Caco-2 (cell line): ENCODE results near the gene CEBPG. TPM values are rescaled to one million over a fixed set of nuclear protein-coding genes. Genes with fewer than 3 reads are reported as not detected.

Experiments used
- BruUV-seq: library from RNA; stranded (reverse); fragments of 400-500 nt; replicated peaks from 2 replicates; lab custom pipeline; 2021; lab: Mats Ljungman, UMichigan
- CTCF ChIA-PET: fragments of 300-600 bp; sonication (Branson Sonifier 250); formaldehyde crosslinking; loops from one replicate; lab custom pipeline; 2022; ENCODE audit warnings: antibody characterized with exemption; lab: Charles Lee
- POLR2A ChIA-PET: fragments of 300-600 bp; sonication (Branson Sonifier 250); formaldehyde crosslinking; loops from one replicate; lab custom pipeline; 2022; ENCODE audit warnings: antibody characterized with exemption; lab: Charles Lee
- DNase-seq, 2 experiments: peaks; one replicate each; pipeline versions ENCODE4 v3.0.0 to v3.0.0-alpha.2; 2020 to 2022
- H3K27me3 ChIP-seq: replicated peaks from 2 replicates; pipeline ENCODE4 v1.6.0; 2011; ENCODE audit warnings: low read length; ENCODE audit not compliant: control insufficient read depth, insufficient read depth
- H3K36me3 ChIP-seq: 2 replicates; pipeline ENCODE4 v1.5.1; 2011; ENCODE audit warnings: low read length; ENCODE audit not compliant: control insufficient read depth, insufficient read depth
- H3K4me1 ChIP-seq: fragments of 250-450 bp; sonication (Bioruptor Pico); 2 replicates; pipeline ENCODE4 v1.5.1; 2020; ENCODE audit warnings: mild to moderate bottlenecking
- H3K4me3 ChIP-seq: 2 replicates; pipeline ENCODE4 v1.5.1; 2011; ENCODE audit warnings: low read depth, mild to moderate bottlenecking, control low read depth, low read length
- H3K9me3 ChIP-seq: fragments of 250-450 bp; sonication (Bioruptor Pico); 2 replicates; pipeline ENCODE4 v1.5.1; 2020; ENCODE audit warnings: mild to moderate bottlenecking, moderate library complexity
- H3K27ac Mint-ChIP-seq: one replicate; pipeline ENCODE4 v1.8.0; 2022; ENCODE audit warnings: mixed read lengths; ENCODE audit not compliant: unreplicated experiment
- H3K27me3 Mint-ChIP-seq: one replicate; pipeline ENCODE4 v1.8.0; 2022; ENCODE audit warnings: mixed read lengths; ENCODE audit not compliant: insufficient read depth, unreplicated experiment
- H3K36me3 Mint-ChIP-seq: one replicate; pipeline ENCODE4 v1.8.0; 2022; ENCODE audit warnings: mild to moderate bottlenecking, mixed read lengths; ENCODE audit not compliant: insufficient read depth, unreplicated experiment
- H3K4me1 Mint-ChIP-seq: one replicate; pipeline ENCODE4 v1.8.0; 2022; ENCODE audit warnings: low read depth, mixed read lengths; ENCODE audit not compliant: unreplicated experiment
- H3K4me3 Mint-ChIP-seq: one replicate; pipeline ENCODE4 v1.8.0; 2022; ENCODE audit warnings: mild to moderate bottlenecking, moderate library complexity, mixed read lengths; ENCODE audit not compliant: unreplicated experiment
- H3K9me3 Mint-ChIP-seq: one replicate; pipeline ENCODE4 v1.8.0; 2022; ENCODE audit warnings: mixed read lengths; ENCODE audit not compliant: unreplicated experiment
- CTCF ChIP-seq, 2 experiments: fragments of 200-600 bp in 1 of 2; IDR thresholded peaks; 1 replicate in 1 of 2; 2 replicates in 1 of 2; pipeline versions ENCODE4 v1.5.1 to v1.8.0; 2011 to 2022; ENCODE audit warnings: antibody characterized with exemption in 1 of 2, control low read depth in 1 of 2, inconsistent platforms in 1 of 2, low read depth in 1 of 2, low read length in 1 of 2, mild to moderate bottlenecking in 1 of 2, moderate library complexity in 1 of 2; ENCODE audit not compliant: insufficient read depth in 1 of 2, severe bottlenecking in 1 of 2, unreplicated experiment in 1 of 2
- intact Hi-C: fragments of 100-400 bp; cut with micrococcal nuclease; formaldehyde crosslinking; loops from one replicate; pipeline ENCODE4 v1.10.0; 2022; ENCODE audit not compliant: unreplicated experiment
- total RNA-seq: library from RNA; stranded (reverse); gene quantifications from 2 replicates; pipeline ENCODE4 v1.2.3, GENCODE V29; 2022

The CEBPG gene
- total RNA-seq, 1 experiment from 2014 or later: 79.4 TPM

GRCh38 chr19:33366897-33367296, 6.6 kb upstream of the CEBPG start:
- CTCF ChIA-PET: interaction anchor here (0.9 to 1.5 kb wide), 2 partner anchors 15 to 63 kb away, joined by 3 read pairs; no protein-coding TSS in a partner anchor
- H3K9me3 Mint-ChIP-seq: no peaks in the 10 kb centered on the region

GRCh38 chr19:33368074-33368864, 5.2 kb upstream of the CEBPG start:
- BruUV-seq: no TSS peak
- Mint-ChIP-seq H3K27me3 (no peaks in the 10 kb centered on the region), H3K4me1 (peaks cover 49% of the 10 kb centered on the region), H3K9me3 (no peaks in the 10 kb centered on the region), H3K36me3 (peaks cover 10% of the 10 kb centered on the region), H3K27ac (peak overlapping the region; percentile 73), H3K4me3 (no peak overlapping the region)
- peaks cover 48% of the 10 kb centered on the region for H3K4me1 ChIP-seq
- intact Hi-C loops: loop anchor here (5.0 kb wide), 1 partner anchor 36 kb away; no protein-coding TSS in a partner anchor
- TF ChIP-seq CTCF (IDR thresholded peaks at IDR 0.05; ENCODE audit: insufficient read depth in 1 of 2, low read depth in 1 of 2, low read length in 1 of 2, severe bottlenecking in 1 of 2, unreplicated experiment in 1 of 2): no peak
- no peaks in the 10 kb centered on the region for H3K36me3 ChIP-seq
- H3K27me3 ChIP-seq: no peaks in the 10 kb centered on the region
- ChIA-PET CTCF (no interaction called here), POLR2A (no interaction called here)
- no peak overlapping the region for H3K4me3 ChIP-seq
- H3K9me3 ChIP-seq: no peaks in the 10 kb centered on the region
- DNase-seq: no peak

More at GRCh38 chr19:33366897-33367296, 6.6 kb upstream of the CEBPG start:
- Histone ChIP-seq H3K36me3 (no peaks in the 10 kb centered on the region), H3K4me1 (peaks cover 48% of the 10 kb centered on the region), H3K9me3 (no peaks in the 10 kb centered on the region), H3K27me3 (no peaks in the 10 kb centered on the region), H3K4me3 (no peak overlapping the region)
- intact Hi-C loops: loop anchor here (1.0 to 5.0 kb wide), 5 partner anchors 7 to 64 kb away; partner anchors contain the start of gene CEBPA
- POLR2A ChIA-PET: interaction anchor here (0.8 kb wide), 1 partner anchor 64 kb away, joined by 5 read pairs; the partner anchor contains the start of gene CEBPA
- H3K4me3 Mint-ChIP-seq: peak overlapping the region; percentile 74
- peaks cover 51% of the 10 kb centered on the region for H3K4me1 Mint-ChIP-seq
- peak overlapping the region; percentile 81 for H3K27ac Mint-ChIP-seq
- TF ChIP-seq CTCF (IDR thresholded peaks at IDR 0.05; ENCODE audit: insufficient read depth in 1 of 2, low read depth in 1 of 2, low read length in 1 of 2, severe bottlenecking in 1 of 2, unreplicated experiment in 1 of 2): no peak
- peaks cover 7% of the 10 kb centered on the region for H3K36me3 Mint-ChIP-seq
- no TSS peak for BruUV-seq
- no peaks in the 10 kb centered on the region for H3K27me3 Mint-ChIP-seq
- no peak for DNase-seq

GRCh38 chr19:33370783-33371182, 2.7 kb upstream of the CEBPG start:
- TF ChIP-seq CTCF (IDR thresholded peaks at IDR 0.05; ENCODE audit: insufficient read depth in 1 of 2, low read depth in 1 of 2, low read length in 1 of 2, severe bottlenecking in 1 of 2, unreplicated experiment in 1 of 2): no peak
- DNase-seq: no peak
- intact Hi-C loops: no loop called here
- POLR2A ChIA-PET: no interaction called here
- H3K4me1 Mint-ChIP-seq: peaks cover 33% of the 10 kb centered on the region
- Histone ChIP-seq H3K36me3 (no peaks in the 10 kb centered on the region), H3K9me3 (no peaks in the 10 kb centered on the region), H3K4me3 (no peak overlapping the region), H3K27me3 (no peaks in the 10 kb centered on the region), H3K4me1 (peaks cover 43% of the 10 kb centered on the region)
- no peak overlapping the region for H3K27ac Mint-ChIP-seq
- no peaks in the 10 kb centered on the region for H3K9me3 Mint-ChIP-seq
- CTCF ChIA-PET: no interaction called here
- no TSS peak for BruUV-seq
- H3K27me3 Mint-ChIP-seq: no peaks in the 10 kb centered on the region
- peaks cover 23% of the 10 kb centered on the region for H3K36me3 Mint-ChIP-seq
- no peak overlapping the region for H3K4me3 Mint-ChIP-seq
